Skeletal muscle satellite cell (primary cell): ENCODE results near the gene CDC42EP3.

Source experiments
- H3K27me3 ChIP-seq: 2 replicates; pipeline ENCODE4 v1.7.0; 2013; ENCODE audit warnings: low read length; ENCODE audit not compliant: control insufficient read depth, insufficient read depth
- H3K36me3 ChIP-seq: 2 replicates; pipeline ENCODE4 v1.7.0; 2013; ENCODE audit warnings: mild to moderate bottlenecking, control low read depth, low read length; ENCODE audit not compliant: insufficient read depth
- H3K4me1 ChIP-seq: 2 replicates; pipeline ENCODE4 v1.7.0; 2013; ENCODE audit warnings: low read length; ENCODE audit not compliant: control insufficient read depth, insufficient read depth
- H3K4me2 ChIP-seq: 2 replicates; pipeline ENCODE4 v1.7.0; 2013; ENCODE audit warnings: mild to moderate bottlenecking, low read length
- H3K4me3 ChIP-seq: 2 replicates; pipeline ENCODE4 v1.7.0; 2013; ENCODE audit warnings: low read length
- H3K9ac ChIP-seq: 2 replicates; pipeline ENCODE4 v1.7.0; 2013; ENCODE audit warnings: mild to moderate bottlenecking, low read depth, low read length, moderate library complexity
- H3K9me3 ChIP-seq: replicated peaks from 2 replicates; pipeline ENCODE4 v1.7.0; 2013; ENCODE audit warnings: mild to moderate bottlenecking, control low read depth, low read length

Gene CDC42EP3

GRCh38 chr2:37623971-37624900, 47.2 kb downstream of the CDC42EP3 start:
- no peaks in the 10 kb centered on the region for H3K27me3 ChIP-seq
- peak overlapping the region; percentile 23 for H3K4me3 ChIP-seq
- H3K36me3 ChIP-seq, result no peaks in the 10 kb centered on the region
- peak overlapping the region; percentile 61 for H3K9ac ChIP-seq
- peak overlapping the region; percentile 59 for H3K4me2 ChIP-seq
- H3K4me1 ChIP-seq, result peaks cover 46% of the 10 kb centered on the region
- no peaks in the 10 kb centered on the region for H3K9me3 ChIP-seq

DNA sequence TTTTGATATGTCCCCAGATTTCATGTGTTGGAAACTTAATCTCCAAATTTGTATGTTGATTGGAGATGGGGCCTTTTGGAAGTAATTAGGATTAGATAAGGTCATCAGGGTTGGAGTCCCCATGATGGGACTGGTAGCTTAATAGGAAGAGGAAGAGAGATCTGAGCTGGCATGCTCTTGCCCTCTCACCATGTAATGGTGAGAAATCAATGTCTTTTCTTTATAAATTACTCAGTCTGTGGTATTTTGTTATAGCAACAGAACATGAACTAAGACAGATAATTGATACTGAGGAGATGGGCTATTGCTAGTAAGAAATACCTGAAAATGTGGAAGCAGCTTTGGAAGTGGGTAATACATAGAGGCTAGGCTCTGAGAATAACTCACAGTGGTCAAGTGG, 48.0 kb downstream of the CDC42EP3 start:
- peaks cover 45% of the 10 kb centered on the region for H3K4me1 ChIP-seq
- H3K4me2 ChIP-seq, result peak overlapping the region; percentile 59
- H3K4me3 ChIP-seq, result no peak overlapping the region
- H3K27me3 ChIP-seq, result no peaks in the 10 kb centered on the region
- H3K9ac ChIP-seq, result peak overlapping the region; percentile 35
- H3K9me3 ChIP-seq, result no peaks in the 10 kb centered on the region
- no peaks in the 10 kb centered on the region for H3K36me3 ChIP-seq

DNA sequence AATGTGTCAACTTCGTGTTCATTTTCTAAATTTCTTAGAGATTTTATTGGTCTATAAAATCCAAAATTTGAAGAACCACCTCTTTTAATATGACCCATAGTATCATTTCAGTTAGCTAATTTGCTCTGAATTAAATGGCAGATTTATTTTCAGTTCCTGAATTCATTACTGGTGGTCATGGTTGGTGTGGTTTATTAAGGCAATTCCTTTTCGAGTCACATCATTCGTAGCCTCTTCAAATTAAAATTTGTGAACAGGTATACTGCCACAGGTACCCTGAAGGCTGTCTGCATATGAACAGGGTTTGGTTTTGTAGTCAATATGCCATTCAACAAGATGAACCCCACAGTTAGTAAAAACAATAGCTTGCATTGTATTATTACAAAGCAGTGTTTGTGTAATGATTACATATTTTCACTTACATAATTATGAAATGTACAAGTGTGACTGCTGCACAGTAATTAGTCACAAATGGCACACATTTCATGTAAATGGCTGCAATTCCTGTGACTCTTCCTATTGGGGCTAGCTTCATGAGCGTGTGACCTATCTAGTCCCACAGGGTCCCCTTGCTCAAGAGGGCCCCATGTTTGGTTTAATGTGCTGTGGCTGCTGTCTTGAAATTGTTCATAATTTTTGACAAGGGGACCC, 48.9 kb downstream of the CDC42EP3 start:
- Histone ChIP-seq H3K9ac (no peak overlapping the region), H3K4me2 (no peak overlapping the region), H3K9me3 (no peaks in the 10 kb centered on the region), H3K36me3 (no peaks in the 10 kb centered on the region), H3K27me3 (no peaks in the 10 kb centered on the region), H3K4me1 (peaks cover 41% of the 10 kb centered on the region), H3K4me3 (no peak overlapping the region)

DNA sequence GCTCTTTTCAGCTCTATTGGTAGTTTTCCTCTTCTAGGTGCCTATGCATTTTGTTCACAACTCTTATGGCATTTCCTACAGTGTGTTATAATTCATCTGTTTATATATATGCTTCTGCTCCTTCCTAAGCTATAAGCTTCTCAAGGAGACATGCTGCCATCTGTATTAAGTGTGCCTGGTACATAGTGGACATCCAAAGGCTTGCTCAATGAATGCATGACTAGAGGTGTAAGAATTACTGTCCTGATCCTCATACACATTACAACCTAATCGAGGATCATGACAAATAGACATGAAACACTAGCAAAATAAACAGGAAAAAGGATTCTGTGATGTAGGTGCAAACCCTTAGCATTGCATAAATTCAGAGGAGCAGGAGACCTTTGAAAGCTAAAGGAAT, 50.2 kb downstream of the CDC42EP3 start:
- Histone ChIP-seq H3K4me3 (no peak overlapping the region), H3K4me1 (peaks cover 36% of the 10 kb centered on the region), H3K9ac (no peak overlapping the region), H3K36me3 (no peaks in the 10 kb centered on the region), H3K4me2 (no peak overlapping the region), H3K27me3 (no peaks in the 10 kb centered on the region), H3K9me3 (no peaks in the 10 kb centered on the region)

GRCh38 chr2:37619959-37620300, 51.5 kb downstream of the CDC42EP3 start:
- no peaks in the 10 kb centered on the region for H3K27me3 ChIP-seq
- no peak overlapping the region for H3K4me2 ChIP-seq
- H3K9me3 ChIP-seq, result no peaks in the 10 kb centered on the region
- peaks cover 23% of the 10 kb centered on the region for H3K4me1 ChIP-seq
- H3K36me3 ChIP-seq, result no peaks in the 10 kb centered on the region
- H3K9ac ChIP-seq, result no peak overlapping the region
- H3K4me3 ChIP-seq, result no peak overlapping the region

DNA sequence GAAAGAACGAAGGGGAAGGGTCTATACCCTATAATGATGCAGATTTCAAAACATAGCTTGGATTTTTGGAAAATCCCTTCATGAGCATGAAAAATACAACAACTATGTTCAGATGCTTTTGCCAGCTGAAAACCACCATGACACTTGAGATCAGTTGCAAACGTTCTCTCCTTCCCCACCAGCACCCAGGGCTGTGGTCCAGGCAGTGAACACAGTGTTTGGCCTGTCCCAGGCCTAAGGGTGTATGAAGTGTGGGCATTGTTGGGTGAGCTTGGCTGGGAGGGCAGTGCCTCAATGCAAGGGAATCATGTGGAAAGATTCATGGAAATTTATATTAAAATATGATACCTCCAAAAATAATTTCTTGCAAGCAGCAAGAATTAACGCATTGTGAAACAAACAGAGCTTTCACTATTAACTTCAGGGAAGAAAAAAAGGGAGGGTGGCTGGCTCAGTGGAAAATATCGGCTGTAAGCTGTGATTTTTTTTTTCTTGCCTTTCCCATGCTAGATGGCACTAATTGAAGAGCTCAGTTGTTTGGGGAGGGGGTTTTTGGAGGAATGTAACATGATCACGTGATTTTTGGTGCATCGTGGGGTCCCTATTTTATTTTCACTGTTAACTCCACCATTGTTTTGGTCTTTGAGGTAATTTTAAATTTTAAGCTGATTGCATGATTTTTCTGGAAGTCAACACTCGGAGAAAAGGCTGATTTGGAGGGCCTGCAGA, 52.0 kb downstream of the CDC42EP3 start:
- H3K4me1 ChIP-seq, result peaks cover 19% of the 10 kb centered on the region
- H3K4me3 ChIP-seq, result no peak overlapping the region
- no peak overlapping the region for H3K9ac ChIP-seq
- H3K4me2 ChIP-seq, result no peak overlapping the region
- no peaks in the 10 kb centered on the region for H3K27me3 ChIP-seq
- no peaks in the 10 kb centered on the region for H3K9me3 ChIP-seq
- H3K36me3 ChIP-seq, result no peaks in the 10 kb centered on the region

GRCh38 chr2:37618326-37618725, 53.1 kb downstream of the CDC42EP3 start:
- H3K4me3 ChIP-seq, result no peak overlapping the region
- no peaks in the 10 kb centered on the region for H3K9me3 ChIP-seq

GRCh38 chr2:37617119-37617892, 54.1 kb downstream of the CDC42EP3 start:
- Histone ChIP-seq H3K36me3 (no peaks in the 10 kb centered on the region), H3K27me3 (no peaks in the 10 kb centered on the region), H3K4me2 (no peak overlapping the region), H3K4me1 (peaks cover 16% of the 10 kb centered on the region), H3K9me3 (no peaks in the 10 kb centered on the region), H3K9ac (no peak overlapping the region), H3K4me3 (no peak overlapping the region)

More at GRCh38 chr2:37618326-37618725, 53.1 kb downstream of the CDC42EP3 start:
- peaks cover 16% of the 10 kb centered on the region for H3K4me1 ChIP-seq
- H3K4me2 ChIP-seq, result no peak overlapping the region
- no peaks in the 10 kb centered on the region for H3K27me3 ChIP-seq
- H3K36me3 ChIP-seq, result no peaks in the 10 kb centered on the region
- H3K9ac ChIP-seq, result no peak overlapping the region

DNA sequence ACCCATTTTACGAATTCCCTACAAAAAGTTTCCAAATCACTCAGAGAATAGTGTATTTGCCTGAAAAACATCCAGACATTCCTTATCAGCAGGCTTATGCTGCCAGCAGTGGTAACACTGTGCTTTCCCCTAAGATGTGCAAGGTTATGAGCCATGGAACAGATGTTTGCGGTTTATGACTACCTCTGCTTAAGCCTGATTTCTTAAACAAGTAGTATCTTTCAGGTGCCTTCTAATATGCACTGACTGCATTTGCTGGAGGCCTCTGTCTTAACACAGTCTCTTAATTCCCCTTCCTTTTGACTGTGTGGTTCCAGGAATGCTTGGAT, 54.8 kb downstream of the CDC42EP3 start:
- Histone ChIP-seq H3K4me3 (no peak overlapping the region), H3K27me3 (no peaks in the 10 kb centered on the region), H3K9ac (no peak overlapping the region), H3K4me1 (peaks cover 16% of the 10 kb centered on the region), H3K4me2 (no peak overlapping the region), H3K36me3 (no peaks in the 10 kb centered on the region), H3K9me3 (no peaks in the 10 kb centered on the region)

GRCh38 chr2:37615804-37616676, 55.4 kb downstream of the CDC42EP3 start:
- no peak overlapping the region for H3K9ac ChIP-seq
- H3K4me3 ChIP-seq, result no peak overlapping the region
- H3K4me1 ChIP-seq, result peaks cover 16% of the 10 kb centered on the region
- no peaks in the 10 kb centered on the region for H3K27me3 ChIP-seq
- no peaks in the 10 kb centered on the region for H3K9me3 ChIP-seq
- no peaks in the 10 kb centered on the region for H3K36me3 ChIP-seq
- H3K4me2 ChIP-seq, result no peak overlapping the region
